IPS DF 6.9 (cell line): Measurements from ENCODE around the gene DBF4.
"Not testable (repeated sequence)": the region's sequence is repeated elsewhere in the genome, so short reads cannot be mapped to it uniquely, and the experiment has no call there.

Experiments used
- DNase-seq: peaks from one replicate; pipeline ENCODE4 v3.0.0-alpha.2; 2013; ENCODE audit warnings: low read depth, low spot score
- H3K27ac ChIP-seq: one replicate; pipeline ENCODE4 v1.5.1; 2013; ENCODE audit warnings: low read length, control low read depth
- H3K27me3 ChIP-seq: 2 replicates; pipeline ENCODE4 v1.6.1; 2013; ENCODE audit warnings: mild to moderate bottlenecking, low read length; ENCODE audit not compliant: control insufficient read depth, insufficient read depth
- H3K36me3 ChIP-seq: 2 replicates; pipeline ENCODE4 v1.6.1; 2013; ENCODE audit warnings: low read length; ENCODE audit not compliant: control insufficient read depth, insufficient read depth
- H3K4me1 ChIP-seq: 2 replicates; pipeline ENCODE4 v1.6.1; 2013; ENCODE audit warnings: low read length; ENCODE audit not compliant: control insufficient read depth, insufficient read depth
- H3K4me3 ChIP-seq: 2 replicates; pipeline ENCODE4 v1.5.1; 2013; ENCODE audit warnings: mild to moderate bottlenecking, low read length
- H3K9me3 ChIP-seq: 2 replicates; pipeline ENCODE4 v1.6.1; 2013; ENCODE audit warnings: low read length, inconsistent platforms; ENCODE audit not compliant: control insufficient read depth, insufficient read depth
- WGBS: extraction: QIAGEN DNeasy Blood & Tissue Kit; methylation state at CpG from one replicate; pipeline ENCODE4 v1.1.7; 2013; ENCODE audit warnings: mixed read lengths, missing lambda C conversion rate; ENCODE audit not compliant: insufficient read length, insufficient coverage; 5-methylcytosine and 5-hydroxymethylcytosine counted together

The DBF4 gene

GRCh38 chr7:87866089-87866488, 10.2 kb upstream of the DBF4 start:
- Histone ChIP-seq H3K4me3 (no peak overlapping the region), H3K36me3 (no peaks in the 10 kb centered on the region), H3K9me3 (no peaks in the 10 kb centered on the region), H3K4me1 (no peaks in the 10 kb centered on the region; the same call in 1 of the 2 replicates), H3K27ac (no peak overlapping the region), H3K27me3 (no peaks in the 10 kb centered on the region)
- DNase-seq: no peak
- WGBS: no CpG with 5 or more reads among the region's 2 CpGs

DNA sequence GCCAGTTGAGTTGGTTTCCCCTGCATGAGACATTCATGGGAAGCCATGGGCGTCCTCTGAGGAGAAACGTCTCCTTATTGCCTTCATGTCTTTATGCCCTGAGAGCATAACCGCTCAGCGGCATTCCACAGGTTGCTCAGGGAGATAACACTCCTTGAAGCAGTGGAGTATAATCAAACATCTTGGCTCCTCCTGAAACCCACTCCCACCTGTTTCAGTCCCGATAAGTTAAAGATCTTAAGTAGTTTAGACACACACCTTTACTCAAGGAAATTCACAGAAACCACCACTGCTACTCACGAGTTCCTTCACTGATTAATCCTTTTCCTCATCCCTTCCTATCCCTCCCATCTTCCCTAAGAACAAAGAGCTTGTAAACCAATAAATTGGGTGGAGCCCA, 9.8 kb upstream of the DBF4 start:
- WGBS: no CpG with 5 or more reads among the region's 6 CpGs
- not testable (repeated sequence) for H3K4me1 ChIP-seq, H3K36me3 ChIP-seq, H3K4me3 ChIP-seq, H3K27ac ChIP-seq, H3K9me3 ChIP-seq, DNase-seq, H3K27me3 ChIP-seq

DNA sequence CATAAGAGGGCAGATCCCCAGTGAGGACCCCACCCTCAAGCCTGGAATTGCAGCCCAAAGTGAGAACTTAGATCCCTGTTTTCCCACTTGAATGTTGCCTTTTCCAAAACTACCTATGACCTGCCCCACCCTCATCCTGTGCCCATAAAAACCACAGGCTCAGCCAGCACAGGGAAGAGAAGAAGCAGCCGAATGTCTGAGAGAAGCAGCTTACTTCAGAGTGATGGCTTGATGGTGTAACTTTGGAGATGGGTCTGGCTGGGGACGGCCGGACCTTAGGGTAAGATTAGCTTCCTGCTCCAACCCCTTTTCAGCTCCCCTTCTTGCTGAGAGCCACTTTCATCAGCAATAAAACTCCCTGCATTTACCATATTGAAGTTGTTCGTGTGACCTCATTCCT, 5.8 kb upstream of the DBF4 start:
- no peaks in the 10 kb centered on the region for H3K36me3 ChIP-seq
- WGBS: no CpG with 5 or more reads among the region's 4 CpGs
- H3K9me3 ChIP-seq: no peaks in the 10 kb centered on the region
- H3K4me3 ChIP-seq: no peak overlapping the region
- H3K4me1 ChIP-seq: no peaks in the 10 kb centered on the region; the same call in 1 of the 2 replicates
- DNase-seq: no peak
- no peak overlapping the region for H3K27ac ChIP-seq
- no peaks in the 10 kb centered on the region for H3K27me3 ChIP-seq

DNA sequence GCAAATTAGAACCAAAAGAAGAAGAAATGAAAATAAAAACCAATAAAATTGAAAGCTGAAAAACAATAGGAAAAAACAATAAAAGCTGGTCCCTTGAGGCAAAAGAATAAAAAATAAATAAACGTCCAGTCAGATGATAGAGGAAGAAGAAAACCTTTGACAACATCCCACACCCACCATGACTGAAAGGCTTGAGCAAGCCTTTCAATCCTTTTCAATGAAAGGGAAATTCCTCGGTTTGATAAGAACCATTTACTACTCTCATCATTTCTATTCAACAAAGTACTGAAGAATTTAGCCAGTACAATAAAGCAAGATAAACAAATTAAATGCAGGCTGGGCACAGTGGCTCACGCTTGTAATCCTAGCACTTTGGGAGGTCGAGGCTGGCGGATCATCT, 3.9 kb upstream of the DBF4 start:
- no peak overlapping the region for H3K4me3 ChIP-seq
- DNase-seq: no peak
- no CpG with 5 or more reads among the region's 5 CpGs for whole genome bisulfite sequencing
- no peaks in the 10 kb centered on the region for H3K4me1 ChIP-seq
- H3K36me3 ChIP-seq: no peaks in the 10 kb centered on the region
- no peak overlapping the region for H3K27ac ChIP-seq
- no peaks in the 10 kb centered on the region for H3K9me3 ChIP-seq
- H3K27me3 ChIP-seq: no peaks in the 10 kb centered on the region

DNA sequence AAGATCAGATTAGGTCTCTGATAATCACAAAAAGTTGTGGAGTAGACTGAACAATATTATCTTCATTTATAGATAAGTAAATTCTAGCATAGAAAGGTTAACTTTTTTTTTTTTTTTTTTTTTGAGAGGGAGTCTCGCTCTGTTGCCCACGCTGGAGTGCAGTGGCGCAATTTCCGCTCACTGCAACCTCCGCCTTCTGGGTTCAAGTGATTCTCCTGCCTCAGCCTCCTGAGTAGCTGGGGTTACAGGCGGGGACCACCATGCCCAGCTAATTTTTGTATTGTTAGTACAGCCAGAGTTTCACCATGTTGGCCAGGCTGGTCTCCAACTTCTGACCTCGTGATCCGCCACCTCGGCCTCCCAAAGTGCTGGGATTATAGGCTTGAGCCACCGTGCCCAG, 3.0 kb upstream of the DBF4 start:
- no CpG with 5 or more reads among the region's 10 CpGs for WGBS
- not testable (repeated sequence) for DNase-seq, H3K27ac ChIP-seq, H3K27me3 ChIP-seq, H3K9me3 ChIP-seq, H3K36me3 ChIP-seq, H3K4me3 ChIP-seq, H3K4me1 ChIP-seq

- Histone ChIP-seq H3K4me3 (no peak overlapping the region), H3K36me3 (no peaks in the 10 kb centered on the region), H3K9me3 (no peaks in the 10 kb centered on the region), H3K27ac (no peak overlapping the region), H3K4me1 (no peaks in the 10 kb centered on the region), H3K27me3 (no peaks in the 10 kb centered on the region)
- DNase-seq: no peak
- no CpG with 5 or more reads among the region's 4 CpGs for WGBS
These were observed 2.2 kb upstream of the DBF4 start for GRCh38 chr7:87874066-87874465.

GRCh38 chr7:87875151-87876039, 898 bp upstream of the DBF4 start:
- peaks cover 3% of the 10 kb centered on the region; the same call in 1 of the 2 replicates for H3K36me3 ChIP-seq
- DNase-seq: peak; percentile 5
- no peaks in the 10 kb centered on the region for H3K27me3 ChIP-seq
- H3K4me1 ChIP-seq: no peaks in the 10 kb centered on the region
- H3K4me3 ChIP-seq: peak overlapping the region; percentile 79; the same call in 1 of the 2 replicates
- no peaks in the 10 kb centered on the region for H3K9me3 ChIP-seq
- no CpG with 5 or more reads among the region's 35 CpGs for WGBS
- H3K27ac ChIP-seq: no peak overlapping the region

GRCh38 chr7:87876869-87877234, 559 bp downstream of the DBF4 start:
- H3K36me3 ChIP-seq: peaks cover 3% of the 10 kb centered on the region; the same call in 1 of the 2 replicates
- H3K27me3 ChIP-seq: no peaks in the 10 kb centered on the region
- no CpG with 5 or more reads among the region's 27 CpGs for WGBS
- no peaks in the 10 kb centered on the region for H3K9me3 ChIP-seq
- peak; percentile 1 for DNase-seq
- H3K4me1 ChIP-seq: no peaks in the 10 kb centered on the region
- H3K27ac ChIP-seq: no peak overlapping the region
- peak overlapping the region; percentile 79; the same call in 1 of the 2 replicates for H3K4me3 ChIP-seq

- Histone ChIP-seq H3K9me3 (no peaks in the 10 kb centered on the region), H3K4me1 (no peaks in the 10 kb centered on the region), H3K27ac (no peak overlapping the region), H3K27me3 (no peaks in the 10 kb centered on the region), H3K4me3 (peak overlapping the region; percentile 79; the same call in 1 of the 2 replicates), H3K36me3 (peaks cover 3% of the 10 kb centered on the region; the same call in 1 of the 2 replicates)
- WGBS: no CpG with 5 or more reads among the region's 10 CpGs
- no peak for DNase-seq
These were observed 1.2 kb downstream of the DBF4 start for GRCh38 chr7:87877366-87878040.

- Histone ChIP-seq H3K4me1 (no peaks in the 10 kb centered on the region), H3K27me3 (no peaks in the 10 kb centered on the region), H3K4me3 (no peak overlapping the region), H3K36me3 (peaks cover 3% of the 10 kb centered on the region; the same call in 1 of the 2 replicates), H3K9me3 (no peaks in the 10 kb centered on the region), H3K27ac (no peak overlapping the region)
- no peak for DNase-seq
- WGBS: no CpG with 5 or more reads among the region's 3 CpGs
These were observed 2.0 kb downstream of the DBF4 start for GRCh38 chr7:87878208-87878735.
